HG02943 (cell line): ENCODE data around the gene MMP13.
"Not testable (repeated sequence)": the region's sequence is repeated elsewhere in the genome, so short reads cannot be mapped to it uniquely, and the experiment has no call there.

Experiments
- ATAC-seq: cut with Tn5 transposase; IDR thresholded peaks from one replicate; pipeline ENCODE4 v1.9.1; 2021; ENCODE audit warnings: mild to moderate bottlenecking, low read depth, moderate library complexity; ENCODE audit not compliant: unreplicated experiment

Gene MMP13

GRCh38 chr11:102955624-102956023, at the start of gene MMP13:
Gene MMP13 (minus strand): TSS chr11:102955732. CDS start chr11:102955705, 27 bp downstream.
- no peak for ATAC-seq

- not testable (repeated sequence) for ATAC-seq
These were observed 48.7 kb upstream of the MMP13 start for GRCh38 chr11:103004234-103004633.

GRCh38 chr11:102994105-102994504, 38.6 kb upstream of the MMP13 start:
- no peak for ATAC-seq

DNA sequence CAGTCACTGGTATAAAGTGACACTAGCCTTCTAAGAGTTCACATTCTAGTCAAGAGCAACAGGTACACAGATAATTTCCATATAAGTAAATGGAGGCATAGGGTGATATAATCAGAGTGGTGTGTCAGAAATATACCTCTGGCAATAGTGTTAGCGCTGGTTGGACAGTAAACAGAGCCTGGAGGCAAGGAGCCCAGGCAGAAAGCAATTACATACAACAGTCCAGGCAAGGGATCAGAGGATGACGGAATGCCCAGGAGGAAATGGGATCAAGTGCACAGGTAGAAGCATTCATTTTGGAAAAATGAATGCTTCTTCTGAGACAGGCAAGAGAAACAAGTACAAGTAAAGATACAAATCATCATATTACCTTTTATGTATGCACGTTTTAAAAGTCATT, 36.2 kb upstream of the MMP13 start:
- ATAC-seq = no peak

DNA sequence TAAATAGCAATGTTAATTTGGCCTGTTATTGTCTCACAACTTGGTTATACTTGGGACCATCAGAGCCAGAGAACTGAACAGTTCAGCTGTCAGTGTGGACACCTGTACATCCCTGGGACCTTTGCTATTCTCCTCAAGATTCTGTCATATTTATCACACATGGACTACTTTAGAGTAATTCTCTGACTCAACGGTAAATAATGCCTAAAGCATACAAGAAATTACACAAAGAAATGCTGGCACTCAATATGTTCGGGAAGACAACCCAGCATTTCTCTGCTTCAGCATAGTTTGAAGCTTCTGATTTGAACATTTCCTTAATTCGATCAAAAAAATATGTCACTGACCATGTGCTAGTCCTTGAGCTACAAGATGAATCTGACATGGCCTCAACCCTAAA, 34.6 kb upstream of the MMP13 start:
- ATAC-seq = no peak

- no peak for ATAC-seq
These were observed 34.0 kb upstream of the MMP13 start for GRCh38 chr11:102989379-102990047.

DNA sequence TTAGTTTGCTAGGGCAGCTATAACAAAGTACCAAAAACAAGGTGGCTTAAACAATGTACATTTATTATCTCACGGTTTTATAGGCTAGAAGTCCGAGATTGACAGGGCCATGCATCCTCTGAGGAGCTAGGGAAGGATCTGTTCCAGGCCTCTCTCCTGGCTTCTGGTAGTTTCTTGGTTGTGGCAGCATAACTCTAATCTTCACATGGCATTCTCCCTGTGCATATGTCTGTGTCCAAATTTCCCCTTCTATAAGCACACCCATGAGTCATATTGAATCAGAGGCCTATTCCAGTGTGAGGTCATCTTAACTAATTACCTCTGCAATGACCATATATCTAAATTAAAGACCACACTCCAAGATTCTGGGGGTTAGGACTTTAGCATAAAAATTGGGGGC, 31.3 kb upstream of the MMP13 start:
- ATAC-seq = no peak

DNA sequence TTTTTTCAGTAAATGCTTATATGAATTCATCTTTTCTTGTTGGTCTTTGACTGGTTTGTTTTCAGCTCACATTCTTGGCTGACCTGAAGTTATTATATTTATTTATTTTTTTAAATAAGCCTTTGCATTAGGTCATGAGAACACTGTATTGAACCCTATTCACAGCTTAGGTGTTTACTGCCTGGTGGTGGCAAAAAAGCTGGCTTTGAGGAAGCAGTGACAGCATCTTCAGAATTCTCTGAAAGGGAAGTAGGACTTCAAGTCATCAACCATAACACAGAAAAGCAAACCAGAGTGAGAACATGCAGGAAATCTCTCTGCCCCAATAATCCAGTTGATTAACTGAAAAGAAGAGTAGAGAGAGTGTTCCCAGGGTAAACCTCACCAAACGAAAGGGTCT, 30.3 kb upstream of the MMP13 start:
- no peak for ATAC-seq

GRCh38 chr11:102983486-102983885, 28.0 kb upstream of the MMP13 start:
- no peak for ATAC-seq

- peak; percentile 74 for ATAC-seq
These were observed 25.9 kb upstream of the MMP13 start for GRCh38 chr11:102981324-102981910.

- ATAC-seq = no peak
These were observed 19.2 kb upstream of the MMP13 start for GRCh38 chr11:102974552-102975280.

DNA sequence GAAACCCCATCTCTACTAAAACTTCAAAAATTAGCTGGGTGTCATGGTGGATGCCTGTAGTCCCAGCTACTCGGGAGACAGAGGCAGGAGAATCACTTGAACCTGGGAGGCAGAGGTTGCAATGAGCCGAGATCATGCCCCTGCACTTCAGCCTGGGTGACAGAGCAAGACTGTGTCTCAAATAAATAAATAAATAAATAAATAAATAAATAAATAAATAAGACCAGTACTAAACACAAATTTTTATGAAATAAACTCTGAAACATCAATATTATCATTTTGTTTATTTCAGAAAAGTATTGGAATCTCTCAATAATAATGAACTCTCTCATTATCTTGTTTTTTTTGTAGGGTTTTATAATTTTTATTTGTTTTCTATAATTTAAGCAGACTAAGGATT, 18.2 kb upstream of the MMP13 start:
- ATAC-seq = not testable (repeated sequence)

GRCh38 chr11:102972853-102973252, 17.3 kb upstream of the MMP13 start:
- no peak for ATAC-seq

GRCh38 chr11:102971766-102972165, 16.2 kb upstream of the MMP13 start:
- no peak for ATAC-seq

DNA sequence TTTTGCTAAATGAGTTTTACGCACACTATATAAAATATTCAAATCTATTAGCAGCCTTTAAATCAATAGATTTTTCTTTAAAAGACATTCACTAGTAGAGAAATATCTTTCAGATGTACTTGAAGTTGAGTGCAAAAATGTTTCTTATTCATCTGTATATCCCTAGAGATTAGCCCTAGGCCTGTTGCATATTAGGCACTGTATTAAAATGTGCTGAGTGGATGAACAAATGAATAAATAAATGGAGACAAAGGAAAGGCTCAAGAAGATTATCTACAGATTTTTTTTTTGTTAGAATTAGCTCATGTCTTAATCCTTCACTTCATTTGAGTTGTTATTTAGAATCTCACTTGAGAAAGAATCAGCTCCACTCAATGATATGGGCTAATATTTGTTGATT, 12.0 kb upstream of the MMP13 start:
- ATAC-seq = no peak

GRCh38 chr11:102966011-102966410, 10.5 kb upstream of the MMP13 start:
- no peak for ATAC-seq

DNA sequence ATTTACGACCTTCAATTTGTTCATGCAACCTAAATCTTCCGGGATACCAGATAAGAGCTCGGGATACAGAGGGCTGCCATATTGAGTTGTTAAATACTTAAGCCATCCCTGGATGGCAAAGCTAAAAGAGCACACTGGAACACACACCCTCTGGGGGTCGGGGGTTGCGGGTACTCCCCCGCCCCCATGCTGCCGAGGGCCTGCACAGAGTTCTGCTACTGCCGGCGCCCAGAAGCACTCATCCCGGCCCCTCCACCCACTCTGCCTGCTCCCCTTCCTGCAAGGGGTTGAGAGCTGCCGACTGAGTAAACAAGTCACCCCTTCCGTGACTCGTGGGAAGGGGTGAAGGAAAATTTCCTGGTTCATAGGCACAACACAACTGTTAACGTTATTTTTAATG, 9.3 kb upstream of the MMP13 start:
- no peak for ATAC-seq

DNA sequence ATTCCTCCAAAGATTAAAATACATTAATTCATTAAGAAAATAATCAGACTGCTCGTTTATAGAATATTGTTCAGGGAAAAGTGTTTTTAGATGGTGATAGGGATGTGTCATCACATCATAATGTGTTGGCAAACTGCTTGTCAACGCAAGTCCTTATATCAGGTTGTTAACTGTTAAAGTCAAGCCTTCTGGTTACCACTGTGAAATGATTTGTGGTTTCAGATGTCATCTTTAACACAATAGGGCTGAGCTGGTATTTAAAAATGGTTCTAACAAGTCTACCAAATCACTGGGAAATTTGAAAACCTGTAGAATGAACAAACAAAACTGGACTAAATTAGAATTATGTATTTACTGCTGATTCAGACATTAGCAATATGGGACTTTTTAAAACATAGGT, 2.4 kb upstream of the MMP13 start:
- no peak for ATAC-seq

DNA sequence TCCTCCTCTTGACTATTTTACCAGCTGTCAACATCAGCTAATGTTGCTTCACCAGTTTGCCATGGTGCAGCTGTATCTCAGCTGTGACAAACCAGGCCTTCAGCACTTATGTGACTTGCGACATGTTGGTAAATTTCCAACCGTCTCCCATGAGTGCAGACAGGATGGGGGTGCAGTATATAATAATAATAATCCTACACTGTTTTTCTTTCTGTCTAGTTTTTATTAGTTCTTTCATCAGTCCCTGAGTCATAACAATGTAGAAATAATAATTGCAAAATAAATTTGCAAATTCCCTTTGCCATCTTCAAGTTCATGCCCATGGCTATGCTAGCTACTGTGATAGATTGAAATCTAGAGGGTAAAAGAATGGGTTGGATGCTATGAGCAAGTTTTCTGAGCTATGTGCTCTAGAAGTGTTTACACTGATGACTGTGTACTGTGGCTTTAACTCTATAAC, 4.9 kb downstream of the MMP13 start:
- no peak for ATAC-seq

DNA sequence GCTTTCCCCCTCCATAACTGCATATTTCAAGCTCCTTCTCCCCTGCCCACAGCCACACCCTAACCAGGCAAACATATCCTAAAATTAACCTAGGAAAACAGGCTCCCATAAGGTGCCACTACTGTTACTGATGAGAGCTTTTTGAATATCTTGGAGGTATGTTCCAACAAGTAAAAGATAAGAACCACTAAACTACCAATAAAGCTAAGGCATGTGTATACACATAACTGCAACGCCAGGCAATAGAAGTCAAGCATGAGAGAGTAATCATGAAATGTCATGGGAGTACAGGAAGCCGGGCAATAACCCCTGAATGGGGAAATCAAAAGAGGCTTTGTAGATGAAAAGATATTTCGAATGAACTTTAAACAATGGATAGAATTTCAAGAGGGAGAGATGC, 9.3 kb downstream of the MMP13 start:
- no peak for ATAC-seq

DNA sequence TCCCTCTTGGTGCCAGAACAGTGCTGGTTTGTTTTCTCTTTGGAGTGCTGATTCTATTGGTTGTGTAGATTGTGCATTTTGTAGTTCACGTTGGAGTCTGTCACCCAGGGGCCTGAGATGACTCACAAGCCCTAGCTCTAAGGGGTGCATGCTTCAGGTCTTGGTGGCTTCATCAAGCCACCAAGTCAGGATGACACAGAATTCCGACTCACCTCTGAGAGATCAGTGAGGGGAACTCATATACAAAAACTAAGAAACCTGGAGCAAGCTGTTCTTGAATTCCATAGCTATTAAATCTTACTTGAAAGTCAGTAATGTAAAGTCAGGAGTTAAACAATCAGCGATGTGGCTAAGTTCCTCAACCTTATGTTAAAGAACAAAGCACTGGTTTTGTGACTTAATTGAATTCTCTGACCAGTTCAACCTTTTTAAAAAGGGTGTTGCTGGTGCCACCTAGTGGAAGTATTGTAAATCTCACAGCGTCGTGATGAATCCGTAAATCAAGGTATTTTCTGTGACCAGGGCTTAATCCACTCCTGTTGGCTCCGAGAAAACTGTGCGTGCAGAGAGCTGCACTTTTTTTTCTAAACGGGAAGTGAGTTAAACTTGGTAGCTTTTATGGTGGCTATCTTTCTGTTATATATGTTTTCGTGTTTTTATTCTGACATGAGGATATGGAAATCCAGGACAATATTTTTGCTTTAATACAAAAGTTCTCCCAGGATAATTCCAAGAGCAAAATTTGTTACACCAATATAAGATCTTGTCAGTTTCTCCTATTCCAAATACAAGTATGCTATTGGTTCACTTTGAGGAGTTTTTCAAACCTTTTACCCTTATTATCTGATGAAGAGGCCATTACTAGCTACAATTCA, 14.6 kb downstream of the MMP13 start:
- ATAC-seq = peak; percentile 86
